Stimulated activated effector memory CD8-positive, alpha-beta T cell treated with anti-CD3 and anti-CD28 coated beads, Interleukin-12 subunit alpha, Interleukin-12 subunit beta, amount 100 ng/mL, for 72 hours (primary cell): Measurements from ENCODE around the gene MSI2.

Experiments used
- ATAC-seq: fragments of 150-1000 bp; cut with Tn5 transposase; 2 replicates; pipeline ENCODE4 v1.10.0; 2021
- DNase-seq, 2 donors: peaks; one replicate each; pipeline ENCODE4 v3.0.0; 2021 to 2022; ENCODE audit warnings: low spot score in 2 of 2
- H3K27ac Mint-ChIP-seq: one replicate; pipeline ENCODE4 v1.8.0; 2022; ENCODE audit warnings: mild to moderate bottlenecking, mixed read lengths
- H3K36me3 Mint-ChIP-seq: one replicate; pipeline ENCODE4 v1.8.0; 2022; ENCODE audit warnings: mild to moderate bottlenecking, mixed read lengths
- H3K4me1 Mint-ChIP-seq: one replicate; pipeline ENCODE4 v1.8.0; 2022; ENCODE audit warnings: mixed read lengths
- H3K4me3 Mint-ChIP-seq: one replicate; pipeline ENCODE4 v1.8.0; 2022; ENCODE audit warnings: mild to moderate bottlenecking, mixed read lengths
- H3K9me3 Mint-ChIP-seq: one replicate; pipeline ENCODE4 v1.8.0; 2022; ENCODE audit warnings: mixed read lengths

MSI2 gene

GRCh38 chr17:57257895-57258851 lies 1.9 kb downstream of the MSI2 start:
- H3K4me3 Mint-ChIP-seq, result peak overlapping the region; percentile 91
- peaks cover 45% of the 10 kb centered on the region for H3K4me1 Mint-ChIP-seq
- H3K27ac Mint-ChIP-seq, result peak overlapping the region; percentile 90
- H3K9me3 Mint-ChIP-seq, result no peaks in the 10 kb centered on the region
- ATAC-seq (no peak), DNase-seq (no peak)
- H3K36me3 Mint-ChIP-seq, result peaks cover 65% of the 10 kb centered on the region

GRCh38 chr17:57259306-57259705 lies 3.0 kb downstream of the MSI2 start:
- H3K9me3 Mint-ChIP-seq, result no peaks in the 10 kb centered on the region
- H3K27ac Mint-ChIP-seq, result peak overlapping the region; percentile 90
- H3K36me3 Mint-ChIP-seq, result peaks cover 71% of the 10 kb centered on the region
- ATAC-seq, result no peak
- DNase-seq, result no peak
- peak overlapping the region; percentile 91 for H3K4me3 Mint-ChIP-seq
- peaks cover 47% of the 10 kb centered on the region for H3K4me1 Mint-ChIP-seq

- peak overlapping the region; percentile 91 for H3K4me3 Mint-ChIP-seq
Observed at GRCh38 chr17:57259817-57260216, 3.5 kb downstream of the MSI2 start.

GRCh38 chr17:57260325-57261083 lies 4.2 kb downstream of the MSI2 start:
- Mint-ChIP-seq H3K9me3 (no peaks in the 10 kb centered on the region), H3K36me3 (peaks cover 79% of the 10 kb centered on the region), H3K27ac (no peak overlapping the region), H3K4me3 (no peak overlapping the region), H3K4me1 (peaks cover 42% of the 10 kb centered on the region)
- DNase-seq (no peak), ATAC-seq (no peak)

More at GRCh38 chr17:57259817-57260216, 3.5 kb downstream of the MSI2 start:
- Mint-ChIP-seq H3K4me1 (peaks cover 47% of the 10 kb centered on the region), H3K27ac (no peak overlapping the region), H3K9me3 (no peaks in the 10 kb centered on the region), H3K36me3 (peaks cover 75% of the 10 kb centered on the region)
- DNase-seq, result no peak
- ATAC-seq, result no peak

- no peak overlapping the region for H3K4me3 Mint-ChIP-seq
- H3K9me3 Mint-ChIP-seq, result no peaks in the 10 kb centered on the region
- no peak for DNase-seq
- peaks cover 38% of the 10 kb centered on the region for H3K4me1 Mint-ChIP-seq
- no peak for ATAC-seq
- peaks cover 79% of the 10 kb centered on the region for H3K36me3 Mint-ChIP-seq
- H3K27ac Mint-ChIP-seq, result no peak overlapping the region
Observed at GRCh38 chr17:57261084-57261461, 4.8 kb downstream of the MSI2 start.

GRCh38 chr17:57262557-57262956 lies 6.2 kb downstream of the MSI2 start:
- Mint-ChIP-seq H3K36me3 (peaks cover 87% of the 10 kb centered on the region), H3K4me1 (peaks cover 39% of the 10 kb centered on the region), H3K27ac (no peak overlapping the region), H3K9me3 (no peaks in the 10 kb centered on the region), H3K4me3 (no peak overlapping the region)
- DNase-seq, result no peak
- no peak for ATAC-seq

- Mint-ChIP-seq H3K4me3 (no peak overlapping the region), H3K36me3 (peaks cover 90% of the 10 kb centered on the region), H3K9me3 (no peaks in the 10 kb centered on the region), H3K4me1 (peaks cover 37% of the 10 kb centered on the region), H3K27ac (no peak overlapping the region)
- ATAC-seq, result no peak
- DNase-seq, result no peak
Observed at GRCh38 chr17:57264250-57264649, 7.9 kb downstream of the MSI2 start.

- H3K4me1 Mint-ChIP-seq, result peaks cover 37% of the 10 kb centered on the region
- no peak overlapping the region for H3K4me3 Mint-ChIP-seq
- no peak for DNase-seq
- H3K9me3 Mint-ChIP-seq, result no peaks in the 10 kb centered on the region
- peaks cover 90% of the 10 kb centered on the region for H3K36me3 Mint-ChIP-seq
- no peak for ATAC-seq
- no peak overlapping the region for H3K27ac Mint-ChIP-seq
Observed at GRCh38 chr17:57264776-57265175, 8.5 kb downstream of the MSI2 start.

- no peak for ATAC-seq
- DNase-seq, result no peak
- Mint-ChIP-seq H3K4me3 (no peak overlapping the region), H3K9me3 (no peaks in the 10 kb centered on the region), H3K36me3 (peaks cover 81% of the 10 kb centered on the region), H3K27ac (no peak overlapping the region), H3K4me1 (peaks cover 48% of the 10 kb centered on the region)
Observed at GRCh38 chr17:57266902-57267311, 10.6 kb downstream of the MSI2 start.

GRCh38 chr17:57268181-57268580 lies 11.9 kb downstream of the MSI2 start:
- H3K4me3 Mint-ChIP-seq, result no peak overlapping the region
- peak overlapping the region; percentile 1 for H3K27ac Mint-ChIP-seq
- no peak for DNase-seq
- no peaks in the 10 kb centered on the region for H3K9me3 Mint-ChIP-seq
- peaks cover 35% of the 10 kb centered on the region for H3K4me1 Mint-ChIP-seq
- H3K36me3 Mint-ChIP-seq, result peaks cover 74% of the 10 kb centered on the region
- ATAC-seq, result no peak

- H3K36me3 Mint-ChIP-seq, result peaks cover 74% of the 10 kb centered on the region
- no peak for ATAC-seq
- no peak overlapping the region for H3K4me3 Mint-ChIP-seq
- DNase-seq, result no peak
- H3K9me3 Mint-ChIP-seq, result no peaks in the 10 kb centered on the region
- H3K4me1 Mint-ChIP-seq, result peaks cover 34% of the 10 kb centered on the region
- no peak overlapping the region for H3K27ac Mint-ChIP-seq
Observed at GRCh38 chr17:57269052-57269451, 12.7 kb downstream of the MSI2 start.

- no peak for ATAC-seq
- H3K4me1 Mint-ChIP-seq, result peaks cover 40% of the 10 kb centered on the region
- H3K9me3 Mint-ChIP-seq, result no peaks in the 10 kb centered on the region
- DNase-seq, result no peak
- H3K36me3 Mint-ChIP-seq, result peaks cover 74% of the 10 kb centered on the region
- H3K27ac Mint-ChIP-seq, result peak overlapping the region; percentile 74
- no peak overlapping the region for H3K4me3 Mint-ChIP-seq
Observed at GRCh38 chr17:57269598-57270255, 13.4 kb downstream of the MSI2 start.

GRCh38 chr17:57270801-57271245 lies 14.5 kb downstream of the MSI2 start:
- no peak overlapping the region for H3K4me3 Mint-ChIP-seq
- ATAC-seq (no peak), DNase-seq (no peak)
- peaks cover 74% of the 10 kb centered on the region for H3K36me3 Mint-ChIP-seq
- H3K4me1 Mint-ChIP-seq, result peaks cover 50% of the 10 kb centered on the region
- peak overlapping the region; percentile 74 for H3K27ac Mint-ChIP-seq
- no peaks in the 10 kb centered on the region for H3K9me3 Mint-ChIP-seq

- peaks cover 72% of the 10 kb centered on the region for H3K36me3 Mint-ChIP-seq
- no peak for DNase-seq
- H3K4me1 Mint-ChIP-seq, result peaks cover 59% of the 10 kb centered on the region
- H3K9me3 Mint-ChIP-seq, result no peaks in the 10 kb centered on the region
- H3K27ac Mint-ChIP-seq, result no peak overlapping the region
- ATAC-seq, result no peak
- no peak overlapping the region for H3K4me3 Mint-ChIP-seq
Observed at GRCh38 chr17:57271821-57272220, 15.5 kb downstream of the MSI2 start.

GRCh38 chr17:57273490-57273889 lies 17.2 kb downstream of the MSI2 start:
- ATAC-seq, result no peak
- peaks cover 64% of the 10 kb centered on the region for H3K4me1 Mint-ChIP-seq
- no peaks in the 10 kb centered on the region for H3K9me3 Mint-ChIP-seq
- peaks cover 66% of the 10 kb centered on the region for H3K36me3 Mint-ChIP-seq
- H3K4me3 Mint-ChIP-seq, result no peak overlapping the region
- no peak for DNase-seq
- H3K27ac Mint-ChIP-seq, result no peak overlapping the region
